ENCODE data around the gene IL1R1.

IL1R1 gene

GRCh38 chr2:102179788-102180686, 37.5 kb downstream of the IL1R1 start:
- H3K27ac ChIP-seq: no peak overlapping the region
- TF ChIP-seq, protein P1, sequence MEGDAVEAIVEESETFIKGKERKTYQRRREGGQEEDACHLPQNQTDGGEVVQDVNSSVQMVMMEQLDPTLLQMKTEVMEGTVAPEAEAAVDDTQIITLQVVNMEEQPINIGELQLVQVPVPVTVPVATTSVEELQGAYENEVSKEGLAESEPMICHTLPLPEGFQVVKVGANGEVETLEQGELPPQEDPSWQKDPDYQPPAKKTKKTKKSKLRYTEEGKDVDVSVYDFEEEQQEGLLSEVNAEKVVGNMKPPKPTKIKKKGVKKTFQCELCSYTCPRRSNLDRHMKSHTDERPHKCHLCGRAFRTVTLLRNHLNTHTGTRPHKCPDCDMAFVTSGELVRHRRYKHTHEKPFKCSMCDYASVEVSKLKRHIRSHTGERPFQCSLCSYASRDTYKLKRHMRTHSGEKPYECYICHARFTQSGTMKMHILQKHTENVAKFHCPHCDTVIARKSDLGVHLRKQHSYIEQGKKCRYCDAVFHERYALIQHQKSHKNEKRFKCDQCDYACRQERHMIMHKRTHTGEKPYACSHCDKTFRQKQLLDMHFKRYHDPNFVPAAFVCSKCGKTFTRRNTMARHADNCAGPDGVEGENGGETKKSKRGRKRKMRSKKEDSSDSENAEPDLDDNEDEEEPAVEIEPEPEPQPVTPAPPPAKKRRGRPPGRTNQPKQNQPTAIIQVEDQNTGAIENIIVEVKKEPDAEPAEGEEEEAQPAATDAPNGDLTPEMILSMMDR (conservative IDR thresholded peaks at IDR 0.05): no peak

- H3K27ac ChIP-seq: no peak overlapping the region
- TF ChIP-seq, protein P1 (conservative IDR thresholded peaks at IDR 0.05): no peak
Measured at GRCh38 chr2:102180687-102180999, 38.1 kb downstream of the IL1R1 start.

DNA sequence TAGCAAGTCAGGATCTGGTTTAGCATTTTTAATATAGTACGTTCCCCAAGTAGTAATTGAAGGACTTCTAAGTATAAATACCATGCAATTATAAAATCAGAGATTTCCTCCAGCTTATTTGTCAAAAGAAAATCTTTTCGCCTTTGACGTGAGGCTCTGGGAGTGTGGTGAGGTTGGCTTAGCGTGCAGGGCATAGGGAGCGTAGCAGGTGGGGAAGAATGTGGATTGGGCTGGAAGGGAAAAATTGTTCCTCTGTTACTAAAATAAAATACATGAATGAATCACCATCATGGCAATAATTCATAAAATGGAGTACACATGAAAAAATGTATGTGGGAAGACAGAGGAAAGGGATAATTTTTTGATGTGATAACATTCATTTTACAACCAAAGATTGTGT, 38.8 kb downstream of the IL1R1 start:
- no peak overlapping the region for H3K27ac ChIP-seq
- TF ChIP-seq, protein P1 (conservative IDR thresholded peaks at IDR 0.05): no peak

GRCh38 chr2:102181919-102182635, 39.5 kb downstream of the IL1R1 start:
- TF ChIP-seq, protein P1 (conservative IDR thresholded peaks at IDR 0.05): no peak
- H3K27ac ChIP-seq: no peak overlapping the region

- TF ChIP-seq, protein P1 (conservative IDR thresholded peaks at IDR 0.05): no peak
- H3K27ac ChIP-seq: no peak overlapping the region
Measured at GRCh38 chr2:102184018-102184417, 41.5 kb downstream of the IL1R1 start.

DNA sequence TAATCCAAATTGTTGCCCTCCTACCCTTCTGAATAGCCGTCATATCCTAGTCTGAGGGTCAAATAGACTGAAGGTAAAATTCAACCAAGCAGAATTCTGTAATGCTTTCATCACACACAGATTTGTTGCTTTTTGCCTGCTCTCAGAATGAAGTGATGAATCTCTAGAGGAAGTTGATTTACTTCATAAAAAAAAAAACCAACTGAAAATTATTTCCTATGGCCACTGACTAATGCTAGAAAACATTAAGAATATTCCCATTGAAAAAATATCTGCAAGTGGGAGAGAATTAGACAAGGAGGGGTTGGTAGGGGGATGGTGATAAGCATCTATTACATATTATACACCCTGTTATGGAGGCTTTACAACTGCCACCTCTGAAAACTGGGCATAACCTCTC, 42.0 kb downstream of the IL1R1 start:
- TF ChIP-seq, protein P1 (conservative IDR thresholded peaks at IDR 0.05): no peak
- peak overlapping the region; percentile 14; the same call in 1 of the 2 replicates for H3K27ac ChIP-seq

DNA sequence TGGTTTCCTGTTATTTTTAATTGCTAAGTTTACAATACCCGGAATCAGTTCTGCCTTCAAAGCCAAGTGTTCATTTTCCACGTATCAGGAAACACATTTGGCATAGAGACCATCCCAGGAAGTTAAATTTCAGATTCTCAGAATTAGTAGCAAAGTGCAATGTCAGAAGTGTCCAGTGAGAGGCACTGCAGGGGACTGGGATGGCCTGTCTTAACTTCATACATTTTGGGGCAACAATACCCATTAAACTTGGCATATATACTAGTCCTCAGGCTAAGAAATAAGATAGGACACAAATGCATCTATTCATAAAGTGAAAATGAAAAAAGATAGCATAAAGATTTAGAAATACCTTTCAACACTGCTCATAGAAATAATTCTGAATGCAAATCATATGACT, 42.8 kb downstream of the IL1R1 start:
- TF ChIP-seq, protein P1 (conservative IDR thresholded peaks at IDR 0.05): peak; percentile 58
- H3K27ac ChIP-seq: 0 out of 2 replicates have a peak overlapping the region, but pooled peaks have one; percentile 14

Measured in VCaP (cell line).